ENCODE results near the gene DNM1.

Gene DNM1

GRCh38 chr9:128203024-128203706 is at the start of gene DNM1:
DNM1 (plus strand) TSS chr9:128203379; CDS start chr9:128203471, 92 bp downstream.
- TF ChIP-seq, protein P1, sequence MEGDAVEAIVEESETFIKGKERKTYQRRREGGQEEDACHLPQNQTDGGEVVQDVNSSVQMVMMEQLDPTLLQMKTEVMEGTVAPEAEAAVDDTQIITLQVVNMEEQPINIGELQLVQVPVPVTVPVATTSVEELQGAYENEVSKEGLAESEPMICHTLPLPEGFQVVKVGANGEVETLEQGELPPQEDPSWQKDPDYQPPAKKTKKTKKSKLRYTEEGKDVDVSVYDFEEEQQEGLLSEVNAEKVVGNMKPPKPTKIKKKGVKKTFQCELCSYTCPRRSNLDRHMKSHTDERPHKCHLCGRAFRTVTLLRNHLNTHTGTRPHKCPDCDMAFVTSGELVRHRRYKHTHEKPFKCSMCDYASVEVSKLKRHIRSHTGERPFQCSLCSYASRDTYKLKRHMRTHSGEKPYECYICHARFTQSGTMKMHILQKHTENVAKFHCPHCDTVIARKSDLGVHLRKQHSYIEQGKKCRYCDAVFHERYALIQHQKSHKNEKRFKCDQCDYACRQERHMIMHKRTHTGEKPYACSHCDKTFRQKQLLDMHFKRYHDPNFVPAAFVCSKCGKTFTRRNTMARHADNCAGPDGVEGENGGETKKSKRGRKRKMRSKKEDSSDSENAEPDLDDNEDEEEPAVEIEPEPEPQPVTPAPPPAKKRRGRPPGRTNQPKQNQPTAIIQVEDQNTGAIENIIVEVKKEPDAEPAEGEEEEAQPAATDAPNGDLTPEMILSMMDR (IDR thresholded peaks at IDR 0.05; ENCODE audit: insufficient read depth, low read length, missing control alignments) = peak; percentile 64
- peak within 1 kb of the TSS; percentile 84 for H3K4me3 ChIP-seq (ENCODE audit: low read depth, low read length)
- no peak for DNase-seq (ENCODE audit: low read depth, low spot score)
- ChIA-PET CTCF (interaction anchor here (0.8 to 4.6 kb wide), 13 partner anchors 8 to 84 kb away, joined by 3 to 36 read pairs (median 5); partner anchors contain the start of gene CIZ1), POLR2A (no interaction called here)

GRCh38 chr9:128153947-128154695 is 49.1 kb upstream of the DNM1 start:
- CTCF ChIA-PET = no interaction called here
- POLR2A ChIA-PET = no interaction called here
- DNase-seq (ENCODE audit: low read depth, low spot score) = no peak
- no peak overlapping the region for H3K4me3 ChIP-seq (ENCODE audit: low read depth, low read length)
- TF ChIP-seq, protein P1 (IDR thresholded peaks at IDR 0.05; ENCODE audit: insufficient read depth, low read length, missing control alignments) = no peak

- H3K4me3 ChIP-seq (ENCODE audit: low read depth, low read length) = no peak overlapping the region
- no peak for DNase-seq (ENCODE audit: low read depth, low spot score)
- CTCF ChIA-PET = no interaction called here
- POLR2A ChIA-PET = no interaction called here
- TF ChIP-seq, protein P1 (IDR thresholded peaks at IDR 0.05; ENCODE audit: insufficient read depth, low read length, missing control alignments) = no peak
Measured at GRCh38 chr9:128155736-128156500, 47.3 kb upstream of the DNM1 start.

GRCh38 chr9:128159522-128159783 is 43.7 kb upstream of the DNM1 start:
- ChIA-PET POLR2A (interaction anchor here (0.6 kb wide), 1 partner anchor 43 kb away, joined by 3 read pairs; no protein-coding TSS in a partner anchor), CTCF (interaction anchor here (1.4 to 2.4 kb wide), 2 partner anchors 35 to 42 kb away, joined by 5 to 9 read pairs; no protein-coding TSS in a partner anchor)
- peak overlapping the region; percentile 61 for H3K4me3 ChIP-seq (ENCODE audit: low read depth, low read length)
- TF ChIP-seq, protein P1 (IDR thresholded peaks at IDR 0.05; ENCODE audit: insufficient read depth, low read length, missing control alignments) = no peak
- DNase-seq (ENCODE audit: low read depth, low spot score) = no peak

GRCh38 chr9:128159784-128160602 is 43.2 kb upstream of the DNM1 start, which contains the start of gene BBLN:
BBLN (plus strand) TSS chr9:128160265; CDS start chr9:128160408, 143 bp downstream.
- ChIA-PET CTCF (interaction anchor here (1.7 to 2.4 kb wide), 2 partner anchors 27 to 42 kb away, joined by 5 to 9 read pairs; no protein-coding TSS in a partner anchor), POLR2A (interaction anchor here (0.6 to 1.3 kb wide), 2 partner anchors 9 to 44 kb away, joined by 3 read pairs; no protein-coding TSS in a partner anchor)
- TF ChIP-seq, protein P1 (IDR thresholded peaks at IDR 0.05; ENCODE audit: insufficient read depth, low read length, missing control alignments) = no peak
- DNase-seq (ENCODE audit: low read depth, low spot score) = peak; percentile 17
- peak within 1 kb of the TSS; percentile 81 for H3K4me3 ChIP-seq (ENCODE audit: low read depth, low read length)

Data from AG04449 (cell line).